ENCODE measurements around the gene HS6ST1.
A peak's percentile ranks its signal among the peaks of the same experiment; 100 is the strongest.

Gene HS6ST1

GRCh38 chr2:128361376-128362131 is 42.9 kb upstream of the HS6ST1 start:
- no peak for TF ChIP-seq ZNF70 (CRISPR knock-in tag; IDR thresholded peaks at IDR 0.05)
- TF ChIP-seq CSDC2 (CRISPR knock-in tag; IDR thresholded peaks at IDR 0.05) = no peak
- TF ChIP-seq GLIS3 (CRISPR knock-in tag; IDR thresholded peaks at IDR 0.05) = no peak
- no peak for TF ChIP-seq CREB5 (CRISPR knock-in tag; IDR thresholded peaks at IDR 0.05; ENCODE audit: low read depth)
- TF ChIP-seq ZFP30 (CRISPR knock-in tag; IDR thresholded peaks at IDR 0.05) = no peak
- no peak for TF ChIP-seq TOX (CRISPR knock-in tag; IDR thresholded peaks at IDR 0.05; ENCODE audit: borderline replicate concordance)
- TF ChIP-seq ZFP3 (CRISPR knock-in tag; IDR thresholded peaks at IDR 0.05) = no peak
- TF ChIP-seq ZNF565 (CRISPR knock-in tag; conservative IDR thresholded peaks at IDR 0.05; ENCODE audit: low read depth) = no peak
- TF ChIP-seq CSRNP3 (CRISPR knock-in tag; IDR thresholded peaks at IDR 0.05) = no peak
- no peak for TF ChIP-seq SNAI2 (CRISPR knock-in tag; IDR thresholded peaks at IDR 0.05)
- TF ChIP-seq ZC3H10 (CRISPR knock-in tag; IDR thresholded peaks at IDR 0.05) = no peak
- TF ChIP-seq POU6F1 (CRISPR knock-in tag; IDR thresholded peaks at IDR 0.05; ENCODE audit: borderline replicate concordance, low read depth) = no peak
- TF ChIP-seq TSHZ2 (CRISPR knock-in tag; IDR thresholded peaks at IDR 0.05) = no peak
- TF ChIP-seq ZNF8 (CRISPR knock-in tag; IDR thresholded peaks at IDR 0.05) = no peak
- no peak for TF ChIP-seq RARB (CRISPR knock-in tag; IDR thresholded peaks at IDR 0.05)
- TF ChIP-seq ISL1 (CRISPR knock-in tag; IDR thresholded peaks at IDR 0.05) = no peak
- no peak for TF ChIP-seq ARNTL (CRISPR knock-in tag; IDR thresholded peaks at IDR 0.05; ENCODE audit: borderline replicate concordance, low read depth)
- no peak for TF ChIP-seq PATZ1 (CRISPR knock-in tag; IDR thresholded peaks at IDR 0.05; ENCODE audit: borderline replicate concordance)
- no peak for TF ChIP-seq ESRRG (CRISPR knock-in tag; IDR thresholded peaks at IDR 0.05)
- TF ChIP-seq TCF4 (CRISPR knock-in tag; IDR thresholded peaks at IDR 0.05; ENCODE audit: borderline replicate concordance) = no peak
- ATAC-seq = peak; percentile 21; the same call in 2 of the 3 replicates

- TF ChIP-seq CREB5 (CRISPR knock-in tag; IDR thresholded peaks at IDR 0.05; ENCODE audit: low read depth) (no peak), SNAI2 (CRISPR knock-in tag; IDR thresholded peaks at IDR 0.05) (no peak), RARB (CRISPR knock-in tag; IDR thresholded peaks at IDR 0.05) (no peak), OSR1 (CRISPR knock-in tag; IDR thresholded peaks at IDR 0.05) (no peak), ARNTL (CRISPR knock-in tag; IDR thresholded peaks at IDR 0.05; ENCODE audit: borderline replicate concordance, low read depth) (no peak)
These were observed 42.0 kb upstream of the HS6ST1 start for GRCh38 chr2:128360711-128361110.

More at GRCh38 chr2:128360711-128361110, 42.0 kb upstream of the HS6ST1 start:
- ATAC-seq = no peak
